Peyer's patch (tissue), 4 donors: ENCODE data around the gene PLXNB2.
"Not testable (repeated sequence)": the region's sequence is repeated elsewhere in the genome, so short reads cannot be mapped to it uniquely, and the experiment has no call there.

Experiments
- POLR2A ChIP-seq, 2 donors: fragments of 450-650 bp; IDR thresholded peaks; one replicate each; pipeline ENCODE4 v1.5.1; 2017; ENCODE audit warnings: antibody characterized with exemption in 2 of 2, mild to moderate bottlenecking in 2 of 2, moderate library complexity in 2 of 2
- TF ChIP-seq, protein P1 (sequence below), 6 experiments: fragments of 450-650 bp in 4 of 6; fragments of 200-600 bp in 2 of 6; sonication (generic) in 1 of 6; IDR thresholded peaks; one replicate each; pipeline ENCODE4 v1.5.1; 2017 to 2019; ENCODE audit warnings: antibody characterized with exemption in 6 of 6, mild to moderate bottlenecking in 3 of 6, moderate library complexity in 1 of 6

DNA sequence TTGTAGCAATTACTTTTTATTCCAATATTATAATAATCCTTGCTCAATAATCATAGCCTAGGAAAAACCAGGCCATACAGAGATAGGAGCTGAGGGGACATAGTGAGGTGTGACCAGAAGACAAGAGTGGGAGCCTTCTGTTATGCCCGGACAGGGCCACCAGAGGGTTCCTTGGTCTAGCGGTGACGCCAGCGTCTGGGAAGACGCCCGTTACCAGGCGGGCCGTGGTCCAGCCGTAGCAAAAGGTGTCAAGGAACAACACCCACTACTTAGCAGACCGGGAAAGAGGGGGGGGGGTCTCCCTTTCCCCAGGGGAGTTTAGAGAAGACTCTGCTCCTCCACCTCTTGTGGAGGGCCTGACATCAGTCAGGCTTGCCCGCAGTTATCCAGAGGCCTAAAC, 34.1 kb downstream of the PLXNB2 start:
- TF ChIP-seq, protein P1, sequence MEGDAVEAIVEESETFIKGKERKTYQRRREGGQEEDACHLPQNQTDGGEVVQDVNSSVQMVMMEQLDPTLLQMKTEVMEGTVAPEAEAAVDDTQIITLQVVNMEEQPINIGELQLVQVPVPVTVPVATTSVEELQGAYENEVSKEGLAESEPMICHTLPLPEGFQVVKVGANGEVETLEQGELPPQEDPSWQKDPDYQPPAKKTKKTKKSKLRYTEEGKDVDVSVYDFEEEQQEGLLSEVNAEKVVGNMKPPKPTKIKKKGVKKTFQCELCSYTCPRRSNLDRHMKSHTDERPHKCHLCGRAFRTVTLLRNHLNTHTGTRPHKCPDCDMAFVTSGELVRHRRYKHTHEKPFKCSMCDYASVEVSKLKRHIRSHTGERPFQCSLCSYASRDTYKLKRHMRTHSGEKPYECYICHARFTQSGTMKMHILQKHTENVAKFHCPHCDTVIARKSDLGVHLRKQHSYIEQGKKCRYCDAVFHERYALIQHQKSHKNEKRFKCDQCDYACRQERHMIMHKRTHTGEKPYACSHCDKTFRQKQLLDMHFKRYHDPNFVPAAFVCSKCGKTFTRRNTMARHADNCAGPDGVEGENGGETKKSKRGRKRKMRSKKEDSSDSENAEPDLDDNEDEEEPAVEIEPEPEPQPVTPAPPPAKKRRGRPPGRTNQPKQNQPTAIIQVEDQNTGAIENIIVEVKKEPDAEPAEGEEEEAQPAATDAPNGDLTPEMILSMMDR (IDR thresholded peaks at IDR 0.05), result not testable (repeated sequence)
- TF ChIP-seq POLR2A (IDR thresholded peaks at IDR 0.05), result not testable (repeated sequence)
